Stimulated activated naive CD4-positive, alpha-beta T cell (primary cell): Measurements from ENCODE around the gene EDN3.
"Not testable (repeated sequence)": the region's sequence is repeated elsewhere in the genome, so short reads cannot be mapped to it uniquely, and the experiment has no call there.

Experiments used
- DNase-seq, 6 experiments: peaks; one replicate each; lab custom pipeline; 2025; lab: John Stamatoyannopoulos, UW

EDN3 gene

DNA sequence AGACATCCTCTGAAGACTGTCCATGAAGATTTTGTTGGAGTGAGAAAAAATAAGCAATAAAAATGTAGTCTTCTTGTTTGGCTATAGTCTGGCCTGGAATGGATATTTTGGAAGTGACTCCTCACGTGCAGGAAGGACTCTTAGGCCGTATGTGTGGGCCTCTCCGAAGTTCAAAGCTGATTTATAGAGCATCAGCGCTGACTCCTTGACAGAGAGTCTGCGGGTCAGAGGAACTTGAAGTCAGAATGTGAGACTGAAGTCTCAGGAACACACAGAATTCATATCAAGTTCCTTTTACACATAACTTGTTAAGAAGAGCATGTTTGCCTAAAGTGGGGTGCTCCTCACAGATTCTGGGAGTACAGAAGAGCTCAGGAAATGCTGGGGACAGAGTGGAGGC lies 36.1 kb downstream of the EDN3 start:
- no peak for DNase-seq

DNA sequence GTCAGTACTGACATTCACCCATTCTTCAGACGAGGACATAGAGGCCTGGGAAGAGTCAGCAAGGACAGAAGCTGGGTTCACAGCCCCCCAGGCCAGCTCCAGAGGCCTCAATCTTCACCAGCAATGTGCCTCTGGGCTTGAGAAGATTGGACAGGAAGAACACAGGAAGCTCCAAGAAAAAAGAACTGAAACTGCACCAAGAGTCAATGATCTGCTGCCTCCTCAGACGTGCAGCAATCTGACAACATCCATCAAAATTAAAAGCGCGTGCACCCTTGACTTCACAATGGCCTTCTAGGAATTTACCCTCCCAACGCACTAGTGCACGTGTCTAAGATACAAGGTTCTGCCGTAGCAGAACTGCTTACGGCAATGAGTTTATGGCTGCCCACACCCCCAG lies 38.0 kb downstream of the EDN3 start:
- DNase-seq, result not testable (repeated sequence)

DNA sequence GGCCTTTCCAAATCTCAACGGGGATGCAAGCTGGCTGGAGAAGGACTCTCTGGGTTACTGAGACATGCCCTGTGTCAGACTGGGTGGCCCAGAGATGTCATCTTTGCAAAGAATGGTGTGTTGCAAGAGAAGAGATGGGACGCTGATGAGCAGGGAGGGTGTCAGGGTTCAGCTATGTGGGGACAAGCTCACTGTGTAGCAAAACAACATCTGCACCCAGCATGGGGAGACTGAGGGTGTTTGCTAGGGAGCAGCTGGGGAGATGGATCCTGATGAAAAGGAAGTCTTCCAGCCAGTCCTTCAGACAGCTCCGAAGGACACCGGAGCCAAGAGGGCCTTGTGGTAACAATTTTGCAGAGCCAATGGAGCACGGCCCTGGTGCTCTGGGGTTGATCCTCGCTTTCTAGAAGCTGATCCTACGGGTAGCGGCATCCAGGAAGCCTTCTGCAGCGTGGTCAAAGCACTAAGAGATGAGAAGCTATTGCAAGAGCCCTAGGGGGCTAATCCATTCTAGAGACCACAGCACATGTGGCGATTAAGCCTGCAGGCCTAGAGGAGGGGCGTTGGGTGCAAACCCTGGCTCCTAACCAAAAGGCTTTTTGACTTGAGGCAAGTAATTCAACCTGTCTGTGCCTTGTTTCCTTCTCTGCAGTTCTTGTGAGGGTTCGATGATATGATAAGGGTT lies 39.9 kb downstream of the EDN3 start:
- DNase-seq, result no peak

DNA sequence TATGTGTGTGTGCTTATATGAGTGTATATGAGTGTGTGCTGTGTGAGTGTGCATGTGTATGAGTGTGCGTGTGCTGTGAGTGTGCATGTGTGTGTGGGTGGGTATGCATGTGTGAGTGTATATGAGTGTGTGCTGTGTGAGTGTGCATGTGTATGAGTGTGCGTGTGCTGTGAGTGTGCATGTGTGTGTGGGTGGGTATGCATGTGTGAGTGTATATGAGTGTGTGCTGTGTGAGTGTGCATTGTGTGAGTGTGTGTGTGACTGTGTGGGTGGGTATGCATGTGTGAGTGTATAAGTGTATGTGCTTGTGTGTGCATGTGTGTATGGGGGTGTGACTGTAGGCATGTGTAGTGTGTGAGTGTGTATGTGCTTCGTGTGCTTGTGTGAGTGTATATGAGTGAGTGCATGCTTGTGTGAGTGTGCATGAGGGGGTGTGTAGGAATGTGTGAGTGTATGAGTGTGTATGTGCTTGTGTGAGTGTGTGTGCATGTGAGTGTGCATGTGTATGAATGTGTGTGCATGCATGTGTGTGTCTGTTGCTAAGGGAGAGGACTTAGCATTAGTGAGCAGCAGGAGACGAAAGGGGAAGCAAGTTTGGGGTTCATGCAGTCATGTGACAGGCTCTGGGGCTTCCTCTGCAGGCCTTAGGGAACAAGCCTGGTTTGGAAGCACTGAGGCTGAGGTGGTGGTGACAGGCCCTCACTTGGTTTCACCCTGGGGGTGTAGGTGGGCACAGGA lies 41.0 kb downstream of the EDN3 start:
- DNase-seq, result not testable (repeated sequence)

DNA sequence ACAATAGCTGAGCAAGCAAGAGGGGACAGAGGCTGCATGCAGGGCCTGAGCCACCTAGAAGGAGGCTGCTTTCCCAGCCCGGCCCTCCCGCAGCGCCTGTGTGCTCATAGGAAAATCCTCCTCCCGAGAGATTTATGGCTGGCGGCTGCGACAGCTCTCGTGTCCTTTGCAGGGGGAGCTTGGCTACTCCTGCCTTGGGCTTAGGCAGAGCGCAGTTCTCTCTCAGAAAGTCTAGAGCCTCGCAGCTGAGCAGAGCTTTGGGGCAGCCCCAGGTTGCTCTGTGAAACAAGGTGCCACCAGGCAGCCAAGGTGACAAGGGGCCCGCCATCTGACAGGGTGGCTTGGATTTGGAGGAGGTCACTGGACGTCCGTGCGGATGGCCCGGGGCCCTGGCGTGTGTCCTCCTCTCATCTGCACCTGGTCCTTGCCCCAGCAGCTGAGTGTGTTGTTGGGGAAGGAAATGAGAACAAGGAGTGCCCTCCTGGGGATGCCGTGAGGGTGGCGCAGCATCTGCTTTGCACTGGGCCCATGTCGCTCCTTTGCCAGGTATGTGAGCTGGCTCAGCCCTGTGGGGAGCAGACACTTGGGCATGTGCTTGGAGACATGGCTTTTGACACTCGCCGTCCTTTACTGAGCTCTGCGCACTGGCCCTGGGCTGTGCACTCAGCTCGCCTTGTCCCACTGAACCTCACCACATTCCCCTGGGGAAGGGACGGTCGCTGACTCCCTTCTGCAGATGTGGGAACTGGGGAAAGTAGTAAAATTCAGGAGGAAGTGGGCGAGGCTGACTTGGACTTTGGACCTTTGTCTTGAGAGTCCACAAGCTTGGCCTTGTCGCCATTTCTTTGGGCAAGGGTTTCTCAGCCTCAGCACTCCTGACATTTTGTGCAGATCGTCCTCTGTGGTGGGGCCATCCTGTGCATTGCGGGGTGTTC lies 41.9 kb downstream of the EDN3 start:
- DNase-seq, result no peak

DNA sequence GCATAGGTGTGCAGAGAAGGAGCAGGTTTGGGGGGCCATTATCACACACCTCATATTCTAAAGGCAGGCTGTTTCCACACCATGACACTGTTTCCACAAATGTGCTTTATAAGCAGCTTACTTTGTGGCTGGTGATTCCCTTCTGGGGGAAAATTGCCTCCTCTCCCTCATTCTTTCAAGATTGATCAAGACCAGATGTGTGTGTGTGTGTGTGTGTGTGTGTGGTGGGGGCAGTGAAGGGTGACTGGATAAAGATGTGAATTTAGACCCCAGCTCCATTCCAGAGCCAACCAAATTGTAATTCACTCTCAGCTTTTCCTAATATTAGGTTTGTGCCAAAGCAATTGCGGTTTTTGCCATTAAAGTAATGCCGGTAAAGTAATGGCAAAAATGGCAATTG lies 45.6 kb downstream of the EDN3 start:
- DNase-seq, result no peak

DNA sequence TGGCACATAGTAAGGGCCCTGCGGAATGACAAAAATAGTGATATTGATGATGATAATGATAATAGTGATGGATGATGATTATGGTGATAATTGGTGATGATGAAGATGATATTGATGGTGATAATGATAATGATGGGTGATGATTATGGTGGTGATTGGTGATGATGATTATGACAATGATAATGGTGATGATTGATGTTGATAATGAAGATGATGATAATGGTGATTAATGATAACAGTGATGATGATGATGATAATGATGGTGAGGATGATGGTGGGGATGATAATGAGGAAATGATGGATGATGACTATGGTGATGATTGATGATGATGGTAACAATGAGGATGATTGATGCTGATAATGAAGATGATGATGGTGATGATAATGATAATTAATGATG lies 48.9 kb downstream of the EDN3 start:
- DNase-seq, result no peak

DNA sequence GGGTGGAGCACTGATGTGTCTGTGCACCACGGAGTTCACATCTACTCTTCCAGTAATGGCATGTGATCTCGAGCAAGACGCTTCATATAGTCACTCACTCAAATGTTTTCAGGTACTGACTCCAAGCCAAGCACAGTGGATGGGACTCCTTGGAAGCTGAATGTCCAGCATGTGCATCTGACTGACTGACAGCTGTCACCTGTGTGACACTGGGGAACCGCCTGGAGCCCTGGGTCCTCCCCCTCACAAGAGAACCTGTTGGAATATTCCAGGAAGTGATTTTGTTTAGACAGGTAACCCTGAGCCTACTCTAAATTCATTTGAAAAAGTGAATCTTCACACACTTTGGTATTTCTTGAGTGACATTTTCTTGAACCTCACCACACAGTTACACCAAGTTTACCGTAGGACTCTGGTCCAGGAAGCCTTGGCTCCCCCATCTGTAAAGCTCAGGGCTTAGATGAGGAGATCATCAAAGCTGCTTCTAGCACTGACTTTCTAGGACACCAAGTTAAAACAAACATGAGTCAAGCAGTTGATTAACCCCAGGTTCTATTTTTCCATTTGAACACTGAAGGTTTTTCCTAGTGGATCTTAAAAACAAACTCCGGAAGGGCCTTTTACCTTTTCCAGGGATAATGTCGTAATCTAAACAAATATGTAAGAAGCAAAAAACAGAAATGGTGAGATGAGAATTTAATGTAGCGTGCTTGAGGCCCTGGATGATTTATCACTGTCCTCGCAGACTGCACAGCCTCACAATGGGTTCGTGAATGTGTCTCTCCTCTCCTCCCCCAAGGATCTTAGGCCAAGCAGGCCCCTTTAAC lies 50.1 kb downstream of the EDN3 start:
- DNase-seq, result no peak

DNA sequence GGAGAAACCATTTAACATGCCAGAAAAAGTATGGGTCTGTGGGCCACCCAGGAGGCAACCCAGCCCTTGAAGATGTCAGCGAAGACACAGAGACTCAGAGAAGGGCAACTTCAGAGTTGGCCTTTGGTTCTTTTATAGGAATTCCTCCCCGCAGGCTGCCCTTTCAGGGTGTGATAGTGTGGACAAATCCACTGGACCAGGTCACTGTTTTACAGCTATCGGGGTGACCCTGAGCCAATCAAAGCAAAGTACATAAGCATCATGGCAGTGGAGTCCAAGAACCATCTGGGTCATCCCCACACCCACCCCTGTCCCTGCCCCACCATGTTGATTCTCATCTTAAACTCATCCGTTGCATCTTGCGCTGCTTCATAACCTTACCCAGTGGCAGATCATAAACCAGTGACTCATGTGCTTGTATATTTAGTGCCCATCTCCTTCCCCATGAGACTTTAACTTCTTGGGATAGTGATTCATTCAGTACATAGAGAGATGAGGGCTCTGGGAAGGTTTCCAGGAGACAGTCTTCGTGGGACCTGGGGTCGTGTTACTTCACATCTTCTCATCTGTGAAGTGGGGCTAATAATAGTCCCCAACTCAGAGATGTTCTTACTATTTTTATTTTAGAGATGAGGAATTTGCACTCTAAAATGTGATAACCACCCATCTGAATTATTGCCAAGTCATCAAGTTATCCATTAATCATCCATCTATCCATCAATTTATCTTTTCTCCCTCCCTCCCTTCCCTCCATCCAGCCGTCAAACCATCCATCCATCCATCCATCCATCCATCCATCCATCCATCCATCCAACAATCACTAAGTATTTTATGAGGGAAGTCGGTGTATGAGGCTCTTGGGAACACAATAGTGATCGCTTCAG lies 51.0 kb downstream of the EDN3 start:
- DNase-seq, result no peak

DNA sequence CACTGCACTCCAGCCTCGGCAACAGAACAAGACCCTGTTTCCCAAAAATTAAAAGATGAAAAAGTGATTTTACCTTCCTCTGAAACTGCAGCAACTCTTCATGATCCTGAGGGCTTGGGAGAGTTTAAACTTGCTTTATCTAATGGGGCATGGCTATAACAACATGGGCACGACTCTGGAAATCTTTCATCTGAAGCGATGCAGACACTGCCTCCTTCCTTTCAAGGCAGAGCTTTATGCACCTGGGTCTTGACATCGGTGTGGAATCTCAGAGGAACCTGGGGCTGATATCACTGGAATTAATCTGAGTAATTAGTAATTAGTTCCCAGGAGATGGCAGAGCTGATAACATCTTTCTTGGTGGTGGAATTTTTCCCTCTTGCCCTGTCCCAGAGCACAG lies 52.1 kb downstream of the EDN3 start:
- DNase-seq, result no peak

DNA sequence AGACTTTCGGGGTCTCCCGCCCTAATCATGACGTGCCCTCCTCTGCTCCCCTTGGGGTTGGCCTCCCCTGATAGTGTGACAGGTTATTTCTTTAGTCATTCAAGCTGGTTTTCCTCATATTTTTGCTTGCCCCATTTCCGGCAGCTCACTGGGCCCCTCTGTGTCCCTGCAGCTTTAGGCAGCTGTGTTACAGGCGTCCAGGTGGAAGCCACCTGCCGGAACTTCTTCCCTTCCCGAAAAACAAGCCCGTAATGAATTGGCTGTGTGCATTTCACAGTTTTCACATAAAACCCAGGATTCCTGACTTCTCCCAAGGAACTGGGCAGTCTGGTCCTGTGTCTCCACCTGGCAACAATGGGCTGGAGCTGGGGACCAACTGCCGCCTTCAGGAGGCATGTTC lies 52.6 kb downstream of the EDN3 start:
- DNase-seq, result no peak

DNA sequence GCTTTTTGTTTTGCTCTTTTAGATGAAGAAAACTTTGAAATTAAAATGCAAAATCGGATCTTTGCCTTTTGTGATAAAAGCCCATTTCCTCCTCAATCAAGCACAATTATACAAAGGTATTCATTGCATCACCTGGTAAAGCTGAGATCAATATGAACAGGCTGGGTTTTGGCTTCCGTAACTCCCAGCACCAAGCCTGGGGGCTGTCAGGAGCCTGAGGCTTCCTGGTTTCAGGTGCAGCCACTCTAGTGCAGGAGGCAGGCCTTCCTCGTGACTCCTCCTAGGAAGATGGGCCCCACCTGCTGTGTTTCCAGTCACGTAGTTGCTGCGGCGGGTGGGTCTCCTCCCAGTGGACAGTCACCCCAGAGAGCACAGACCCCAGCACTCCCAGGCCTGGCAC lies 54.0 kb downstream of the EDN3 start:
- DNase-seq, result no peak

DNA sequence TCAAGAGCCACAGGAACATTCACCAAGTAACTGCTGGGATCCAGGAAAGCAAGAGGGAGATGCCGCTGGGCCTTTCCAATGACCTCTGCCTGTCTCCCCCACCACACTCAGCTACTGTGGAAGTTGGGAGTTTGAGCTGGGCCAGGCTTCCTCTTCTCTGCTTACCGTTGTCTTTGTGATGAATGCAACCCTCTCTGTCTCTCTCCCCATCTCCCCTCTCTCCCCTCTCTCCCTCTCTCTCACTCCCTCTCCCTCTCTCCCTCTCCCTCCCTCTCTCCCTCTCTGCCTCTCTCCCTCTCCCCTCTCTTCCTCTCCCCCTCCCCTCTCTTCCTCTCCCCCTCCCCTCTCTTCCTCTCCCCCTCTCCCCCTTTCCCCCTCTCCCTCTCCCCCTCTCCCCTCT lies 54.8 kb downstream of the EDN3 start:
- DNase-seq, result no peak

DNA sequence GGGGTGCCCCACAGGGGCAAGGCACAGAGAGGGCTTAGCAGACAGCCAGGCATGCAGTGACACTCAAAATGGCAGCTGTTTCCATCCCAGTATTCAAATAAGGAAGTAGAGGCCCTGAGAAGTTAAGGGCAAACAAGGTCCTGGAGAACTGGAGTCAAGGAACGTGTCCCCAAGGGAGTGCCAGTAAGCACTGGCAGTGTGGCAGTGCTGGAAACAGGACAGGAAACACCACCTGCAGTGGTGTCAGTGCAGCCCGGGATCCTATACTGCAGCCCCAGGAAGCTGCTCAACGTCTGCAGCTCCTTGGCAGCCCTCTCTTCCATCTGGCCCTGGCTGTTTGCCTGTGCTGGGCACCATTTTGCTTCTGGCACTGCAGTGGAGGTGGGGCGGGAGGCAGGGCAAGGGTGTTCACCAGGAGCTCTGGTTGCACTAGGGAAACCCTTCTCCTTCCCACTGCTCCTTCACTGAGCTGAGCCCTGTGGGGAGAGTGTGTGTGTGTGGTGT lies 56.3 kb downstream of the EDN3 start:
- DNase-seq, result no peak

DNA sequence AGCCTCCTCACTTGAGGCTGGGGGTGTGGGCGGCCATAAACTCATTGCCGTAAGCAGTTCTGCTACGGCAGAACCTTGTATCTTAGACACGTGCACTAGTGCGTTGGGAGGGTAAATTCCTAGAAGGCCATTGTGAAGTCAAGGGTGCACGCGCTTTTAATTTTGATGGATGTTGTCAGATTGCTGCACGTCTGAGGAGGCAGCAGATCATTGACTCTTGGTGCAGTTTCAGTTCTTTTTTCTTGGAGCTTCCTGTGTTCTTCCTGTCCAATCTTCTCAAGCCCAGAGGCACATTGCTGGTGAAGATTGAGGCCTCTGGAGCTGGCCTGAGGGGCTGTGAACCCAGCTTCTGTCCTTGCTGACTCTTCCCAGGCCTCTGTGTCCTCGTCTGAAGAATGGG lies 58.4 kb downstream of the EDN3 start:
- not testable (repeated sequence) for DNase-seq

DNA sequence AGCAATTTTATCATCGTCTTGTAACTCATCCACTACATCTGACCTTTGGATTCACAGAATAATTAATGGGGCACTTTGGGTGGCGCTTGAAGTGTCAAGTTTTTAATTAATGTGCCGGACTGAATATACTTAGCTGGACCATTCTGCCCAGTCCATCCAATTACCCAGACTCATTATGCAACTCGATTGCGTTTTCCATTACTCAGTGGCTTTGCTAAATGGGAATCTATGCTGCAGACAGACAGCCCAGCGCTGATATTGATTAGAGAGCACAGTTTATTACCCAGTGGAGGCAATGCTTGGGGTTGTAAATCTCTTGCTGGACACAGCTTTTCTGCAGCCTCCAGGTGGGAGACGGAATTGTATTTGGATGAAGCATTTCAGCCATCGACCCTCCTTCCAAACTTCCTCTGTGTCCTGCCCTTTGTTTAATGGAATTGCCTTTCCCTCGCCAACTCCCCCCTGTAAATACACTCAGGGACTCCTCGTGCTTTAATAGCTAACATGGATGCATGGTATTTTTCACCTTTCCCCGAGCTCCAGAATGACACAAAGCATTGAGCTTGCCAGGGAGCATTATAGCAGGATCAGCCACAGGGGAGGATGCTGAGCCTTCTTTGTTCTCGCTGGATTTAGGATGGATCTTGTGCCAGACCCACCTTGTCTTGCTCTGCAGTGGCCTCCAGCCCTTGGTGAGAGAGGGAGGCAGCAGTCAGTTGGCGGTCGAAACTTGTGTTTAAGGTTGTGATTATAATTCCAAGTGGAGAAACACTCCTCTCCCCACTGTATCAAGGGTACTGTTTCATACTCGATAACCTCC lies 59.7 kb downstream of the EDN3 start:
- no peak for DNase-seq

DNA sequence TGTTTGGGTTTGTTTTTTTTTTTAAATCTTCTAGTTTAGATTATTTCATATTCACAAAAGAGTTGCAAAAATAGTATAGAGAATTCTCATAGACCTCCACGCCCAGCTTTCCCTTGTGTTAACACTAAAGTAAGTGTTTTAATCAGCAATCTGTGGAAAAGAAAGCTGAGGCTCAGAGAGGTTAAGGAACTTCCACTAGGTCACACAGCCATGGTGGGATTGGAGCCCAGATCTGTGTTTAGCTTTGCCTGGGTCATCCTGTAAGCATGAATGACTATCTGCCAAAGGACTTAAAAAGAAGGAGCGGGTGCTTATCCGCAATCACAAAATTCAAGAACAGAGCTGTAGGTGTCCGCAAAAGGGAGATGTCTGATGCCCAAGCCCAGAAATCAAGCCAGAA lies 60.5 kb downstream of the EDN3 start:
- DNase-seq, result no peak

DNA sequence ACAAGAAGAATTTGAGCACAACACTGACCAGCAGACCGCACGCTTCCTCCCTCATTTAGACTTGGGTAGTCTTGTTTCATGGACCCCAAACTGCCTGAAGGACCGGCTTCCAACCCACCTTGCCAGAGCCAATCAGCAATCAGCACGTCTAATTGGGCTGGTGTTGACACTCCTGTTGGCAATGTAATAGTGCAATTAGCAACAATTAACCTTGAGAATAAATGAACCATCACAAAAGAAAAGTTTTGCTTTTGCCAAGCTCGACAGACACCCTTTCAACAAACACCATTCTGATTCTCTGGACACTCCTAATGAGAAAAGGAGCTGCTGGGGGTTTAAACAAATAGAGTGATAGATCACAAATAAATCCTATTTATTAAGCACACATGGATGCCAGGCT lies 61.0 kb downstream of the EDN3 start:
- DNase-seq, result no peak

DNA sequence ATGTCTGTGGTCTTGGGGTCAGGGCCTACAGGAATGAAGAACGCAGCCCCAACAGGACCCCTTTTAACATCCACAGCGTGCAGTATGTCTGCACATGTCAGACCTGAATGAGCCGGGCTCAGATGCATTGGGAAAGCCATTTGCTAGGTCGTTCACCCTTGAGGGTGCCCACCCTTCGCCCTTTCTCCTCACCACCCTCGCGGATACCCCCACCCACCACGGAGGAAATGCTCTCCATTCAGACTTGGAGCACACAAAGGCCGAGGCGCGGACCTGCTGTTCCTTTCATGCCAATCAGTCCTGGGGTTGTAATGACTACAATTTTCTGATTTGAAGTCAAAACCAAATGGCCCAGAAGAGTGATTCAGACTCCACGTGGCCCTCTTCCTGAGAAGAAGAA lies 62.7 kb downstream of the EDN3 start:
- DNase-seq, result no peak

DNA sequence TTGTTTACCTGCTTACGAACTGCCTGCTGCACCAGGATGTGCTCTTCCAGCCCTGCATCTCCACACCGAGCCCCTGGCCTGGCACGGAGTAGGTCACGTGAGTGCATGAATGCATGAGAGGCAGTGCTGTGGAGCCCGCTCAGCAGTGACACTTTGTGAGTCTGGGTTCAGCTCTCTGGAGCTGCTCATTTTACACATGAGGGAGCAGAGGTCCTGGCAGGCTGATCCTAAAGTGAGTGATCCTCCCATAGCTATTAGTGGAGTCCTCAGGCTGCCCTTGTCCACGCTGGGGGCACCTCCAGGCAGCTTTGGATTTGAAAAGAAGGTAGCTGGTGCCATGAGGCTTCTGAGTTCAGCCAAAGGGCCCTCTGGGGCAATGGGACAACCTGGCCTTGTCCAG lies 64.2 kb downstream of the EDN3 start:
- no peak for DNase-seq
